GM12872 (cell line): ENCODE measurements around the gene LTA.

Experiments used
- TF ChIP-seq, protein P1 (sequence below): IDR thresholded peaks from 3 replicates; pipeline ENCODE4 v1.5.1; 2011; ENCODE audit warnings: low read depth, mild to moderate bottlenecking, low read length, moderate library complexity; ENCODE audit not compliant: insufficient read depth

LTA gene

DNA sequence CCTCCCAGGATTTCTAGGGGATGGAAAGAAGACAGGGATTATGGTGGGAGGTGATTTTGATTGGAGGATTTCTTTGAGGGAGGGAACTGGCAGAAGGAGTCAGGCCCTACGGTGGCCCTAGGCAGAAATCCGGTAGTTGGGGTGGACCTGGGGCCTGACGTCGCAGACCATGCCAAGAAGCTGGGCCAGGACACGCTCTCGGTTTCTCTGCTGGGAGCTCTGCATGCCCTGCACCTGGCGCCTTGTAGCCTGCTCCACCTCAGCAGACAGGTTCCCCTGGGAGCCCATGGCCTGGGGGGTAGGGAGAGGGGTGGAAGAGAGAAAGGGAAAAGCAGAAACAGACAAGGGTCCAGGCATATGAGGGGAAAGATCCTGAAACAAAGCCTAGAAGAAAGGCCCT is 26.8 kb upstream of the LTA start:
- TF ChIP-seq, protein P1, sequence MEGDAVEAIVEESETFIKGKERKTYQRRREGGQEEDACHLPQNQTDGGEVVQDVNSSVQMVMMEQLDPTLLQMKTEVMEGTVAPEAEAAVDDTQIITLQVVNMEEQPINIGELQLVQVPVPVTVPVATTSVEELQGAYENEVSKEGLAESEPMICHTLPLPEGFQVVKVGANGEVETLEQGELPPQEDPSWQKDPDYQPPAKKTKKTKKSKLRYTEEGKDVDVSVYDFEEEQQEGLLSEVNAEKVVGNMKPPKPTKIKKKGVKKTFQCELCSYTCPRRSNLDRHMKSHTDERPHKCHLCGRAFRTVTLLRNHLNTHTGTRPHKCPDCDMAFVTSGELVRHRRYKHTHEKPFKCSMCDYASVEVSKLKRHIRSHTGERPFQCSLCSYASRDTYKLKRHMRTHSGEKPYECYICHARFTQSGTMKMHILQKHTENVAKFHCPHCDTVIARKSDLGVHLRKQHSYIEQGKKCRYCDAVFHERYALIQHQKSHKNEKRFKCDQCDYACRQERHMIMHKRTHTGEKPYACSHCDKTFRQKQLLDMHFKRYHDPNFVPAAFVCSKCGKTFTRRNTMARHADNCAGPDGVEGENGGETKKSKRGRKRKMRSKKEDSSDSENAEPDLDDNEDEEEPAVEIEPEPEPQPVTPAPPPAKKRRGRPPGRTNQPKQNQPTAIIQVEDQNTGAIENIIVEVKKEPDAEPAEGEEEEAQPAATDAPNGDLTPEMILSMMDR, result no peak

DNA sequence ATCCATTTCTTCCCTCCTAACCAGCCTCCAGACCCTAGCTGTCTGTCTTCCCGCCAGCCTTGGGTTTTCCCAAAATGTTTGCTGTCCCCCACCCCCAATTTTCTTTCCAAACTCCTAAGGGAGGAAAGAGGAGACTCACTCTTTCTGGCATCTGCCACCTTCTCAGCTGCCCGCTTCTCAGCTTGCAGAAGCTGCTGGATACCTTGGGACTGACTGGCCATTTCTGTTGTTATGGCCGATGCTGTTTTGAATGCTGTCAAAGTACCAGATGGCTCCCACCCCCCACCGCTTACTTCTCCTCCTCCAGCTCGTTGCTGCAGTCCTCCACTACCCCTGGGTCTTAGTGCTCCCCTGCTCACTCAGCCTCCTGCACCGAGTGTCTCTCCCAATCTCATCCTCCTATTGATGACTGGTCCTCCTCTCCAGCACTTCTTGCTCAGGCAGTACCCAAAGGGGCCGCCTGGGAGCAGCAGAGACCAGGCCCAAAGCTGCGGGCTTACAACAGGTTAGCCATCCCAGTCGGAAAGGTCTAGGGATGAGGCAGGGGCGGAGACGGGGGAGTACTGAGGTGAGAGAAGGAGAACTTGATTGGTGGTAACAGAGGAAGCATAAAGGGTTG is 25.6 kb upstream of the LTA start, which contains the start of gene ATP6V1G2:
Gene ATP6V1G2, minus strand, starts transcription at position 270 of the 619 bp plus-strand sequence. Its CDS starts 49 bp downstream, at position 221.
- TF ChIP-seq, protein P1, result peak; percentile 97

DNA sequence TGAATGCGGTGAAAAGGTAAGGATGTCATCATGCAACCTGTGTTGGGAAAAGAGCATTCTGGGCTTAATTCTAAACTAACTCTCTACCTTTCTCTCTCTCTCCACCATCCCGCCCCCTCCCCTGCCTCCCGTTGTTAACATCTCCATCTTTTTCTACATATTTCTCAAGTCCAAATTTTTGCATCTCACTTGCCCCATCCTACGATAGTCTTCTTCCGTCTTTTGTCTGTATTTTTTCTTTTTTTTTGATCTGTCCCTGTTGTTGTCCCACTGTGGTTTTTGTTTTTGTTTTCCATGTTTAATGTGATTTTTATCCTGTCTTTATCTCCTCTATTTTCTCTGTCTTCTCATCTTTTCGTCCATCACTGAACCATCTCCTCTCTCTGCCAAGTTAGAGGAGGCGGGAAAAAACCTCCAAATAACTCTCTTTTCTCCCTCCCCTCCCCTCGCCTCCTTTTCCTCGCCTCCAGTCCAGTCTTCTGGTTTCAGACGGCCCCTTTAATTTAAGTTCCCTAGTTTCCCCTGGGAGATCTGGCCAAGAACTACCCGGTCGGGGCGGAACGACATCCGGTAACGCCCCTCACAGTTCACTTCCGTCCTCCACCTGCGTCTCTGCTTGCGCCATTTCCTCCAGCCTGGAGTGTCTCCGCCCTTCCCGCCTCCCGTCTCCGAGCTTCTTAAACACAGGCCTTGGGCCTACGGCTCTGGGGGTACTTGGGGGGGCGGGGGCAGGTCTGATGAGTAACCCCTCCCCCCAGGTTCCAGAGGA is 24.9 kb upstream of the LTA start, which contains the start of gene NFKBIL1:
Gene NFKBIL1, plus strand, starts transcription at position 651 of the 769 bp plus-strand sequence. Its CDS starts 87 bp downstream, at position 738.
- TF ChIP-seq, protein P1, result no peak

DNA sequence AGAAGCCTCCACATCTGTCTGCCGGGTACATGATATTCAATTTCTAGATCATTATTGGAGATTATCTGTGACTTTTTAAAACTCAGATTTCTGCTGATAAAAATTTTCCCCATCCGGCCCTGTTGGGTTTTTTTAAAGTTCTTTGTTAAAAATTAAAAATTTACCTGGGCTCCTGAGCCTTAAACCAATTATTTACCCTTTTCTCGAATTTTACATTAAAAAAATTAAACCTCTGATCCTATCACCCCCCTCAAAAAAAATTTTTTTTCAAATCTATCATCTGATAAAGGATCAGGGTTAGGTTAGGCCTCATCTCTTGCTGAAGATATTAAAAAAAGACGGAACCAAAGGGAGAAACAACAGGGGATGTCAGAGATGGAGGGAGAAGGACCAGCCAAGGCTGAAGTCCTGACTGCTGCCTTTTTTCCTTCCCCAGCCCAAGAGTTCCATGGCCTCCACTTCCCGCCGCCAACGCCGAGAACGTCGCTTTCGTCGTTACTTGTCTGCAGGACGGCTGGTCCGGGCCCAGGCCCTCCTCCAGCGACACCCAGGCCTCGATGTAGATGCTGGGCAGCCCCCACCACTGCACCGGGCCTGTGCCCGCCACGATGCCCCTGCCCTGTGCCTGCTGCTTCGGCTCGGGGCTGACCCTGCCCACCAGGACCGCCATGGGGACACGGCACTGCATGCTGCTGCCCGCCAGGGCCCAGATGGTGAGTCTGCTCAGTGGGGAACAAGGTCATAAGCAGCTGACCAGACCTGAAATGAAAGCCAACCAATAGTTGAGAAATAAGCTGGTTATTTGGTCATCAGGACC is 24.2 kb upstream of the LTA start:
- TF ChIP-seq, protein P1, result no peak

DNA sequence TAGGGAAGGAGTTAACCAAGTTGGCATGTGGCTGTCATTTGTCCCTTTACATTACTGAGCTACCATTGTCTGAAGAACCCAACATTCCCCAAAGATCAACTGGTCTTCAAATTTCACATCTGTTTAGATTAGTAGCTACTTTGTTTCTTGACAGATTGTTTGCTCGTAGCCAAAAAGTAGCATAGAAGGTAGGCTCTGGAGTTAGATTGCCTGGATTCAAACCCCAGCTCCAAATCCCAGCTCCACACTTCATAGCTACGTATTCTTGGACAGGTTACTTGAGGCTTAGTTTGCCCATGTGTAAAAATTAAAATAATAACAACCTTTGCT is 23.6 kb upstream of the LTA start:
- TF ChIP-seq, protein P1, result no peak

DNA sequence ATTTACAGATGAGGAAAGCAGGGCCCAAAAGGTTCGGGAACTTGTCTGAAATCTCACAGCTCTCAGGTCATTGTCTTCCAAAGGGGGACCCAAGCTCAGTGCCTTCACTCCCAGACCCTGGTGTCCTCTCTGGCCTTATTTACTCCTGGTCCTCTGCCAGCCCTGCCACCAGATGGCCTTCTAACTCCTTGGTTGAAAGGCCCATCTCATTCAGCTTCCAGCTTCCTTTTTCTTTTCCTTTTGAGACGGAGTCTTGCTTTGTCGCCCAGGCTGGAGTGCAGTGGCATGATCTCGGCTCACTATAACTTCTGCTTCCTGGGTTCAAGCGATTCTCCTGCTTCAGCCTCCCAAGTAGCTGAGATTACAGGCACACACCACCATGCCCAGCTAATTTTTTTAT is 20.7 kb upstream of the LTA start:
- TF ChIP-seq, protein P1, result peak; percentile 72

DNA sequence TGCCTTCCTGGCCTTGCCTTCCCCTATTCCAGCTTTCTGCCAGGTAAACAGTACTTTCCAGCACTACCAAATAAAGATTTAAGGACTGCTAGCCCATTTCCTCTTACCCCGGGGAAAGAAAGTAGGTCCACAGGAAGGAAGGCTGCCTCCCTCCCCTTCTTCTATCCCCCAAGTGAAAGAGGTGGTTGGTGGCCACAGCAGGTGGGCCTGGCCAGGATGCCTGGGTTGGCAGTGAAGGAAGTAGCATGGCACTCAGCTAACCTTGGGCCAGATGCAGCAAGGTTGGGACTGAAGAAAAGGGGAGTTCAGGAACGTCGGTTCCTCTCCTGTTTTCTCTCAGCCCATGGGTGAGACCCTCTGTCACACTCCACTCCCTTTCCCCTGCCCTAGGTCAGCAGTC is 15.8 kb upstream of the LTA start:
- TF ChIP-seq, protein P1, result no peak
